Left ventricle myocardium superior (tissue), 1 donor: Measurements from ENCODE around the gene TMC1. TPM values are rescaled to one million over a fixed set of nuclear protein-coding genes. Genes with fewer than 3 reads are reported as not detected.

Experiments
- ATAC-seq: fragments of 200-7000 bp; cut with Tn5 transposase; one replicate; pipeline ENCODE4 v1.9.1; 2020; ENCODE audit warnings: mild to moderate bottlenecking, moderate library complexity
- DNase-seq: peaks from one replicate; pipeline ENCODE4 v3.0.0-alpha.2; 2020
- intact Hi-C: fragments of 100-400 bp; cut with micrococcal nuclease; formaldehyde crosslinking; loops from one replicate; pipeline ENCODE4 v1.11.0; 2022
- total RNA-seq: library from RNA; stranded (reverse); fragmentation: NEBNext Ultra II Directional; extraction: Animal tissue kit (Norgen Biotek cat#: 25700); gene quantifications from one replicate; pipeline ENCODE4 v1.2.1, GENCODE V29; 2021
- donor health status: DM: no; HTN: yes; CAD: no; lungs with severe emphysema.

The TMC1 gene
- total RNA-seq, 1 donor from 2014 or later, result not detected

DNA sequence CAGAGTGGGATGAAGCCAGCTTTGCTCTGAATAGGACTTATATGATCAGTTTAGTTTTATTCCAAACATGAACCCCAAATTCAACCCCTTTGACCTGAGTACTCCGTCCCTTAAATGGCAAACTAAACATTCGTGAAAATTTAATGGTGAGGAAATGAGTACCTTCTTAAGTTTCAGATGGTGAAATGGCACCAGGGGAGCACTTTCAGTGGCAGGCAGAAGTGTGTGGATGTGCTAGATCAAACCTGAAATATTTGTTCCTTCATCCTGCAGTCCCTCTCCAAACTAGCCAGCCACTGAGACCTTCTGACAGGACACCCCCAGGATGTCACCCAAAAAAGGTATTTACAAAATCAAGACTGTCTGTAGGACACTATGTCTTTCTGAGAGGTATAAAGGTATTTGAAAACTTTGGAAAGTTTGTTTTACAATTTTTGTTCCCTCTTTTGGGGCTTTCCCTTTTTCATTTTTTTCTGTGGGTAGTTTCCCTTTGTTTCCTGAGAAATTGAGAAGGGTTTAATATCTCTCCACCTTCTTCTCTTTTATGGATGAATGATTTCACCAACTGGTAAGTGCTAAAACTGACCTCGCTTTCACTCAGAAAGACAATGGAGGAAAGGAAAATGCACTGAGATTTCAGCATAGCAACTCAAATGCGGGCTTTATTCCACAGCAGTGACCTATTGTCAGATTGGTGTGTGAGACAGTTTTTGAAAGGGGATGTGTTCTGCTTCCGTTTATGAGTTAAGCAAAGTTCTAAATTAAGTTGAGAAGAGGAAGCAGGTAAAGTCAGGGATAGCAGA lies 127.1 kb downstream of the TMC1 start:
- ATAC-seq (no peak), DNase-seq (no peak)
- intact Hi-C loops, result no loop called here

DNA sequence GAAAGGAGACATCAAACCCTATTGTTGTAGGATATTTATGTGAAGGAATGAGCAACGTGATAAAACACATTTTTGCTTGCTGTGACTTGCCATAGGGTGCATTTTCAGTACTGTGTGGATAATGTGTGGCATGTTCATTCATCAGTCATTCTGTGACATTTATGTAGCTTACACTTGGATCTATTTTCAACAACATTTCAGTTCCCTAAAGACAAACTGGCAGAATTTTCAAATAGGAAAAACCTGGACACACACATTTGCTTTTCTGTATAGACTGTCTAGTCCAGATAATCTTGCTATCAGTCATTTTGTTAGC lies 127.7 kb downstream of the TMC1 start:
- DNase-seq, result no peak
- intact Hi-C loops, result no loop called here
- no peak for ATAC-seq

DNA sequence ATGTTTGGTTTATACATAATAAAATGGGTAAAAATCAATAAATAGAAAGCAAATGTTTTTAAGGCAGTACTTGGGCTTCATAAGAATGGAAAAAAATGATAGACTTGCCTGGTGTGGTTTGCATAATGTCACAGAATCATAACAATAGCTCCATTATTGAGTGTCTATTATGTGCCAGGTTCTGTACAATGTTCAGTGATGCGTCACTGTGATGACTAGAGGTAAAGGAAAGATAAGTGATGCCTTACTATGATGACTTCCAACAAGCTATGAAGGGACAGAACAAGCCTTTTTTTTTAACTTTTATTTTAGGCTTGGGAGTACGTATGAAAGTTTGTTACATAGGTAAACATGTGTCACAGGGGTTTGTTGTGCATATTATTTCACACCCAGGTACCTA lies 128.8 kb downstream of the TMC1 start:
- no peak for DNase-seq
- ATAC-seq, result no peak
- intact Hi-C loops, result no loop called here

DNA sequence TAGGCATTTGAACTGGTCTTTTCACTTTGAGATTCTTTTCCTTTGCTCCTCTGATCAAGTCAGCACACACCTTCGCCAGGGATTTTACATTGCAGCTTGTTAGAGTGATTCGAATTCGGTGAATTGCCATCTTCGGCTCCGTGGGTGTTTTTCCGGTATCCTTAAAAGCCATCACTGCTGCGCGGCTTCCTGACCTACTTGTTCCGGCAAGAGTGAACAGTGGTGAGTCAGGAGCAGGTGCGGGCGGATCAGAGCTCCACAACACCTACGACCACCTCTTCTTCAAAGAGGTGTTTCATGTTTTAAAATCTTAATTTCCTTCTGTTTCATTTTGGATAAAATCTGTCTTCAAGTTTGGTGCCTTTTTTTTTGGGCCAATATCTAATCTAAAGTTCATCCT lies 134.6 kb downstream of the TMC1 start:
- no peak for ATAC-seq
- intact Hi-C loops, result no loop called here

DNA sequence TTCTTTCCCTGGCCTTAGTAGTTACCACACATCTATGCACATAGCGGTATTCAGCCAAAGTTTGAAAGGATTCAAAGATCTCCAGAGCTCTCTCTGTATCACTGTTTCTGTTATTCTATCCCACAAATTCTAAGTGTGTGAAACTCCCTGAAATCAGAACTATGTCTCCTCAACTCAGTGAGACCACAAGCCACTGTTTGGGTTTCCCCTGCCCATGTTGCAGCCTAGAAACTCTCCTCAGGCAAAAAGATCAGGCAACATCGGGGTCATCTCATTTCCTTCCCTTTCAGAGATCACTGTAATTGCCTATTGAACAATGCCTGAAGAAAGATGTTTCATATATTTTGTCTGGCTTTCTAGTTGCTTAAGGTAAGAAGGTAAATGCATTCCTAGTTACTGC lies 135.6 kb downstream of the TMC1 start:
- DNase-seq (no peak), ATAC-seq (no peak)
- intact Hi-C loops, result no loop called here

More for the DNA sequence above, 134.6 kb downstream of the TMC1 start:
- DNase-seq, result no peak

DNA sequence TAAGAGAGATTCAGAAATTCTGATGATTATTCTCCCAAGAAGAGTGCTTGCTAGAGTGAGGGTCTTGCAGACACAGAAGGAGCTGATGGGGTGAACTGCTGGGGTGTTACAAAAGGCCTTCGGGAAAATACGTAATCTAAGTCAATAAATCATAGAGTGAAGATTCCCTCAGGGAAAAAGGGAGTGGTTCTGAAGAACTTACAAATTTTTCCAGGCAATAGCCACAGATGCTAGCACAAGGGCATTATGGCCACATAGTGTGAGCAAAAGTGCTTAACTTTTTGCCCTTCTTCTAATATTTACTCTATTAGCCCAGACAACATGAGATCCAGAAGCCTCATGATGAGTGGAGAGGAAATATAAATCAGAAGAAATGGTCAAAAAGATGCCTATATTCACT lies 137.3 kb downstream of the TMC1 start:
- no peak for ATAC-seq
- intact Hi-C loops, result no loop called here
- no peak for DNase-seq

DNA sequence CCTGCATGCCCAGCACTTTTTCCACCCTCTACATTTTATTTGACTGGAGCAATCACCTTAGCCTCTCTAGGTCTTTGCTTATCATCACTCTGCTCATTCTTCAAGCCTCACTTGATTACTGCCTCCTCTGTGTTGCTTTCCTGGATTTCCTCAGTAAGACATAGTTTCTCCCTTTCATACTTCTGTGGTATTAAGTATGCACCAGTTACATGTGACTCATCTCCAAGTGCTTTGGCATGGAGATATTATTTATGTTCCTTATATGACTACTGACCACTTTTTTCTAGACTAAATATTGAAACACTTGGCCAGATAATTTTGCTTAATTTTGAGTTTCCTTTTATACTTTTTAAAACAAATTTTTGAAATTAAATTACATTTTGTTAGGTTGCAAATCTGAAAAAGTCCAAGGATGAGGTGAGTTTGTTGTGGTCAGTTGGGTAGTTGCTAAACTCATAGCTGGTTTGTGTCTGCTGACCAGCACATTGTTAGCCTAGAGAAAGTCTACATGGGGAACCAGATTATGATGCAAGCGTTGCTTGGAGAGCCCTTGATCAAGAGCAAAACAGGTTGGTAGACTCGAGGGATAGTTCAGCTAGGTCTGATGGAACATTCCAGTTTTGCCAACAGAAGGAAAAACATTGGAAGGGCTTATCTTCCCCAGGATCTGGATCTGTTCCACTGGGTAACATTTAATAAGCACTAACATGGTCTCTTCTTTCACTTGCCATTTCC lies 140.2 kb downstream of the TMC1 start:
- intact Hi-C loops, result no loop called here
- ATAC-seq, result no peak

DNA sequence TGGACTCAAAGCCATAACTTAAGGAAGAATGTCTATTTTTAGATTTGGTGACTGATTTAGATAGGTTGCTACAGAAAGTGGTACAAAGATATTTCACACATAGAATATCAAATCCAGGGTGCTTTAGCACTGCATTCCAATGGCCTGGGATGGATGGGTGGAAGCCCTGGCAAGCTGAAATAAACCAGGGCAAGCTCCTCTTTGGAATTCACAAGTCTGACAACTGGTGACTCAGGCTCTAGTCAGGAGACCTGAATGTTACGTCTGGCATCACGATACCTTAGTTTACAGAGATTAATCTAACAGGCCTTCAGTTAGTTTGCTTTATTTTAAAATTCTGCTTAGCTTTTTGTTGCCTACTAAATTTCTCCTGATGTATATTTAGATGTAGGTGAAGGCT lies 144.0 kb downstream of the TMC1 start:
- intact Hi-C loops, result no loop called here
- no peak for DNase-seq
- ATAC-seq, result no peak

More for the DNA sequence above, 140.2 kb downstream of the TMC1 start:
- DNase-seq, result no peak

DNA sequence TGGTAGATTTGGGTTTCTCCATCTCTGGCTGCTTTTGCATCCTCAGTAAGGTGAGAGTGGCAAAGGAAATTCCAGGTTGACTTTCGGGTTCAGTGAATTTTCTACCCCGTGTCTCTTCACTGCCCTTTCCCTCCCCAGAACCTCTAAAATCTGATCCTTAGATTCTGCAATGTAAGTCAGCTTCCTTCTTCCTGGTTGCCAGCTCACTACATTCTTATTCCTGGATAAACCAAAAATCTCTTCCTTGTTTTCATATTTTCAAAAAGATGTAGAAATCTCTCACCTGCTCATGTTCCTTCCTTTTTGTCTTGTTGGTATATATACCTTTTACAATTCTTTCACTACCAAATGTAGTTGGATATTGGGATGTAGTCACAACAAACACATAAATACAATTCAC lies 145.8 kb downstream of the TMC1 start:
- DNase-seq, result no peak
- intact Hi-C loops, result no loop called here
- no peak for ATAC-seq

DNA sequence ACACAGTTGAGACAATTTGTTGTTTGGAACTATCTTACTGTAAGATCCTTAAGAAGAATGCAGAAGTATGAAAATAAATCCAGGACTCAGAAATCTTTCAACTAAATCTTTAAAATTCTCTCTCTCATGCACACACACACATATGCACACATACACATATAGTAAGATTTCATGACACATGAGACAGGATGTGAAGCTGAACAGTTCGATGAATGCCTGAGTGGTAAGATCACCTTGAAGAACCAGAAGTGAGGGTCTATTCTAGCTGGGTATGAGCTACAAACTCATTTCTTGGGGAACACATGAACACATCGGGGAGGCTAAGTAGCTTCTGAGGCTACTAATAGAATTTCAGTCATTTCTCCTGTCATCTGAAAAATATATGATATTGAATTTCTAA lies 153.6 kb downstream of the TMC1 start:
- intact Hi-C loops, result no loop called here

DNA sequence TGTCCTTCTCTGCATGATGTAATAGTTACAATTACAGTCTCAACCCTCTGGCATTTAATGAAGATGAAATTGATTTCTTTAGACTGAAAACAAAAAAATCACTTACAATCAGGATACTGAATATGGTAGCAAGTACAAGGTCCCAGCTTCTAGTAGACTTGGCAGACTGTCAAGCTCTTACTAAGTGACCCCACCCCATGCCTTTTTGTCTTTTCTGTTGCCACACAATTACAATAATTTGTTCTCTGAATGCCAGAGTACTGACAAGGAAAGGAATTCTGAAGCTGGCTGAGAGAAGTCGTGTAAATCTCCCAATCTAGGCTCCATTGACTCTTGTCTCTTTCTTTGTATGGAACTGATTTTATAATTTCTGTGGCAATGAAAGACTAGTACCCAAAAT lies 154.2 kb downstream of the TMC1 start:
- no peak for ATAC-seq
- intact Hi-C loops, result no loop called here

More for the DNA sequence above, 153.6 kb downstream of the TMC1 start:
- DNase-seq (no peak), ATAC-seq (no peak)

DNA sequence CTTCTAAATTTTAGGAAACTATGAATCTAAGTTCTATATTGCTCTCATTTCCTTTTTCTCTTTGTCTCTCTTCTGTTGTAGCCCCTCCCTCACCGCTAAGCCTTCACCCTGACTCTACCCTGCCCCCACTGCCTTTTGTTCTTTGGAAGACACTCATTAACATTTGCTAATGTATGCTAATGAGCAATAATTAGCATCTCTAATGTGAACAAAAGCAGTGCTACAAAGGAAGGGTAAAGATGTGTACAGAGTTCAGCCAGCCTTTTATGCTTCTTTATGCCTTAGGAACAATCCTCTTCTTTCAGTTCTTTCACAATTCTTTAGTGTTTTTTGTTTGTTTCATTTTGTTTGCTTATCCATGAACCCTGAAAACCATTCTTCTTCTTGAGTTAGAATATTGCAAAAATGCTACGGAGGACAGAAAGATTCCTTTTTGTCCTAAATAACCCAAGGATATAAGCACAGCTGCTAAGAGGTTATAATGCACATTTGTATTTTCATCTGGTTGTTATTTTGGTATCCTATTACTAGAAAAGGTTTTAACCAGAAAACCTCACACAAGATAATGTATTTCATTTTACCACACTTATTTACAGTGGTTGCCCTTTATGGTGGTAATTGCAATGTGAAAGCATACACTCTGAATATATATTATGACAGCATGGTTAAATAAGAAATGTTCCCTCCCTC lies 159.3 kb downstream of the TMC1 start:
- ATAC-seq, result no peak
- no peak for DNase-seq
- intact Hi-C loops, result no loop called here

More for the DNA sequence above, 154.2 kb downstream of the TMC1 start:
- DNase-seq, result no peak

DNA sequence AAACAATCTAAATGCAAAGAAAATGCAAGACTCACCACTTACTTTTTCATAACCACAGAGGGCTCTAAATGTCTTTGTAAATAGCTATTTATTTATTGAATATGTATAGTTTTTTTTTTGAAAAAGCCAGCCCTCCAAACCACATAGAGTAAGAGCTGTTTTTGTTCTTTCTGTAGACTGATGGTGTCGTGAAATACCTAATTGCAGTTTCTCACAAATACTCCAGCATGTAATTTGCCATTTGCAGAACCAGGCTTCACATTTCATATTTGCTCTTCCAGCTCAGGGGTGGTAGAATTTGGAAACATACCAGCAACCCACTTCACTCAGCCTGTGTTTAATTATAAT lies 159.8 kb downstream of the TMC1 start:
- ATAC-seq, result no peak
- intact Hi-C loops, result no loop called here
- no peak for DNase-seq

DNA sequence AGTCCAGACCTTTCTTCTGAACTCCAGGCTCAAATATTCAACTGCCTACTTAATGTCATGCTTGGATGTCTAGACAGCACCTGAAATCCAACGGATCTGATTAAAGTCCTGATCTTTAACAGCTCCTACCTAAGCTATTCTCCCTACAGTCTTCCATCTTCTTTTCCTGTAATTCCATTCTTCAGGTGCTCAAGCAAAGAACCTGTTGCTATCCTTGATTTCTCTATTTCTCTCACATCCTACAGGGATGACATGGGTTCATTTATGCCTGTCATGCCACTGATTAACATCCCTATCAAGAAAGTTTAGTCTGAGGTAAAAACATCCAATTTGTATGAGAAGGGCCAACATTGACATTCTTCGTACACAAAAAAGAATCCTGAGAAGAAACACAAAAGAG lies 163.2 kb downstream of the TMC1 start:
- intact Hi-C loops, result no loop called here
- no peak for DNase-seq
- ATAC-seq, result no peak

DNA sequence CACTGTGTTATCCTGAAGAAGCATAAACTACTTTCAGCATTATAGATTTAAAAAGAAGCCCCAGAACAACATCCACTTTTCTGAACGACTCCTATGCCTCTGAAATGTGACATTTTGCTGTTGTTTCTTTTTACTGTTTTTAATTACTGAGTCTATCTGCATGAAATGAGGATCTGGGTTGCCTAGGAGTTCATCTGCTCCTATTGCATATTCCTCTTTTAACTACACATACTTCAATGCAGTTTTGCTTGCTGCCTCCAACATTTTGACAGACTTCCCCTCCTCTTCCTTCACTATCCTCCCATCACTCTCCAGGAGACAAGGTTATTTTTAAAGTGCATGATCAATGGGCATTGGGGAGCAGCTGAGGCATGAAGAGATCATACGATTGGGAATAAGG lies 164.5 kb downstream of the TMC1 start:
- ATAC-seq, result no peak
- no peak for DNase-seq
- intact Hi-C loops, result no loop called here

DNA sequence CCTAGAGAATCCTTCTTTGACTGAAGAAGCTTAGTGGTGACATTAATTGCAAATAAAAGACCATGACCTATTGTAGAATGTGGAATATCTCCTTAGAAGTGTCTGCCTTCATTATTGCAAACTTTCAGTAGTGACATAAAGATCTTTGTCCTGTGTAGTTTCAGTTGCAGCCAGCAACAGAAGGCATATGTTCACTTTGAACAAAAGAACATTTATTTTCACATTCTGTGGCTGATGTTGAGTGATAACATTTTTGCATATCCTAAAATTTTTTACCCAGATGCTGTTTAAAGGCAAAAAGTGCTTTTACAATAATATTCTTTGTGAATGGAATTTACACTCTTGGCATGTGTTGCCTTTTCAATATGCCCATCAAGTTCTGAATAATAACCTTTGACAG lies 165.9 kb downstream of the TMC1 start:
- DNase-seq (no peak), ATAC-seq (no peak)
- intact Hi-C loops, result no loop called here

DNA sequence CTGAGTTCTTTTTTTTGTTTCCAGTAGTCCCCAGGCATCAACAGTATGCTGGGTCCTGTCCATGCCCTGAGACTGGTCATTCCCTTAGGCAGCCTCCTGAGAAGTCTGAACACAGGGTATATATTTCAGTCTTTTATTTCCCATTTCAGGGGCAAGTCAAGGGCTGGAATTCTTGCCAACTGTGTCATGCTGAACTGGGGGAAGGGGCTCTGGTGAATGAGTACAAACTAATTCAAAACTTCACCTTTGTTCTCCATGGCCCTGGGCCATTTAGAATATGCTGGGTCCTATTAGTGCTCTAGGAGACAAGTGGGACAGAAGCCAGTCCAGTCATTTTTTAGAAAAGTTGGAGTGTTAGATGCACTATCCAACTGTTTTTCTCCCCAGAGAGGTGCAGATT lies 170.3 kb downstream of the TMC1 start:
- DNase-seq (no peak), ATAC-seq (no peak)
- intact Hi-C loops, result no loop called here

DNA sequence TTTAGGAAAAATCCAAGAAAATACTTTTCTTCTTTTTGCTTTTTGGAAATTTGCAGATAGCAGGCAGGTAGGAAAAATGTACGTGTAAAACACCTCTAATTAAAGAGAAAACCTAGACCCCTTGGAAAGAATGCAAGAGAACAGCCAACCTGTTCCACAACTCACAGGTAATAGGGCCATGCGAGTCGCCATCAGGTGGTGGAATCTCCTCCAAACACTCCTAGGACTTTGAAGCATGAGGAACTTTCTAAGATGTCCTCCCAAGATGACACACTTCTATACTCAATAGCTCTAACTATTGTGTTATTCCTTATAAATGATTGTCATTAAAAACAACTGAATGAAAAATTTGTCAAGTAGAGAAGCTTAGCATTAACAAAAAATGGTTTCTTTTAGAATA lies 174.0 kb downstream of the TMC1 start:
- ATAC-seq (no peak), DNase-seq (no peak)
- intact Hi-C loops, result no loop called here

DNA sequence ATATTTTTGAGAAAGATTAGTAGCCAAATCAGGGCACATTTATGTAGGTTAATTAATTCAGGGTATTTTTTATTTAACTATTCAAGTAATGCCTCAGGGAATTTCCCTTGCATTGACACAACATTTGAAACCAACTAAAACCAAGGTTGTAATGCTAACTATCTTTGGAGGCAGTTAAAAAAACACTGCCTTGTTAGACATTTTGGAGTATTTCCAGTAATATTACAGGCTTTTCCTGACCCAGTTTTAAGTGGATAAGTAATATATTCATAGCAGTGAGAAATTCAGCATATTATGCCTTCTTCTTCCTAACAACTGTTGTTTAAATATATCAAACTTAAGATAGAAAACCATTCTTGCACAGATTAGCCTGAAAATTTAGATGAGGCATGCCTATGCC lies 175.1 kb downstream of the TMC1 start:
- intact Hi-C loops, result no loop called here
- no peak for ATAC-seq
- DNase-seq, result no peak

DNA sequence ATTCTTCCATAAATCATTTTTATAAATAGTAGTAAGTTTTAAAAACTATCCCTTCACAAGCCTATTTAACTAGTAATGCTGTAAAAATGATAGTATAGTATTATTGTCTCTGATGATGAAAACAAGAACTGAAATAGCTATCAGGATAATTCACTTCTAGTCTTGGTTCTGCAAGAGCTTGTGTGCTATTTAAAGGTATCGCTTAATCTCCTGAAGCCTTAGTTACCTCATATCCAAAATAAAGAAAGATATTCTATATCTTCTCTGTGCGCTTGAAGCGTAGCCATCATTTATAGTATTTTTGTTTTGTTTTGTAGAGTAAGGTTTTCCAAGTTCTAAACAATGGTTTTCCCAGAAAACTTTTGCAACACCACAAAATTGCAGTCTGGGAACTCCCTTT lies 180.1 kb downstream of the TMC1 start:
- intact Hi-C loops, result no loop called here
- no peak for ATAC-seq
- no peak for DNase-seq

DNA sequence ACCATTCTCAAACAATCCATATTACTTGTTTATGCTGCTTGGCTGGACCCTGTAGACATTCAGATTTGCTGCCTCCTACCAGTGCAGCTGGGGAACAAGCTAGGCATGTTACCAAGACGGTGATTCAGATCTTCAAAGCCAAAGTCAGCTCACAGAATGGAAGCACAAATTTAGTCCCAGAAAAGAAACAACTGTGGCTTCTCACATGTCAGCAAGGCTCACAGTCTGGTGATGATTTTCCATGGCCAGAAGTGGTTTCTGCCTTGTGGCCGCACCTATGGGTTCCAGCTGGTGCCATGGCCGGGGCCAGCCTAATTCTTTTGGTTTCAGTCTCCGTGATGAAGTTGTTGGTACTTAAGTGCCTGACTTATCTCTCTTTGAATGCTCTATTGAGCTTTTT lies 182.2 kb downstream of the TMC1 start:
- ATAC-seq, result no peak
- intact Hi-C loops, result no loop called here
- DNase-seq, result no peak
